ENCODE results near the gene MPHOSPH9. TPM values are rescaled to one million over a fixed set of nuclear protein-coding genes. Genes with fewer than 3 reads are reported as not detected.

The MPHOSPH9 gene
- total RNA-seq, 1 donor from 2014 or later, result 33.9 TPM

DNA sequence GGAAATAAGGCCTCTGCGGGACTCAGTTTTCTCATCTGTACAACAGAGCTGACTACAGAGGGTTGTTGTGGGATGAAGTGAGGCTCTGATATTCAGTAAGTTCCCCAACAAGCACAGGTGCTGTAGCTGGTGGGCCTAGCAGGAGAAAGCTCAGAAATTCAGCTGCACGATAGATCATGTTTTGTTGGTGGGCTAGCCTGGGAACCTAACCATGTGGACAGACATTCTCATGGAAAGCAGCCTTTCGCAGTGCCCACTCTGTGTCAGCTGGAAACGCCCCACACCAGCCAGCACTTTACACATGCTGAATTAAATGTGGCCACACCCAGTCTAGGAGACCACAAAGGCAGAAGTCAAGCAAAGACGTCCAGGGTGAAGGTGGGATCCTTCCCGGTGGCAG, 98.1 kb downstream of the MPHOSPH9 start:
- no peak for DNase-seq (ENCODE audit: extremely low spot score, unreplicated experiment)
- H3K4me3 Mint-ChIP-seq (ENCODE audit: unreplicated experiment), result no peak overlapping the region
- no peaks in the 10 kb centered on the region for H3K9me3 Mint-ChIP-seq (ENCODE audit: unreplicated experiment)
- no peaks in the 10 kb centered on the region for H3K36me3 Mint-ChIP-seq (ENCODE audit: unreplicated experiment)
- H3K4me1 Mint-ChIP-seq (ENCODE audit: unreplicated experiment), result peaks cover 34% of the 10 kb centered on the region
- no peaks in the 10 kb centered on the region for H3K27me3 Mint-ChIP-seq (ENCODE audit: unreplicated experiment)
- H3K27ac Mint-ChIP-seq (ENCODE audit: unreplicated experiment), result no peak overlapping the region
- TF ChIP-seq, protein P1, sequence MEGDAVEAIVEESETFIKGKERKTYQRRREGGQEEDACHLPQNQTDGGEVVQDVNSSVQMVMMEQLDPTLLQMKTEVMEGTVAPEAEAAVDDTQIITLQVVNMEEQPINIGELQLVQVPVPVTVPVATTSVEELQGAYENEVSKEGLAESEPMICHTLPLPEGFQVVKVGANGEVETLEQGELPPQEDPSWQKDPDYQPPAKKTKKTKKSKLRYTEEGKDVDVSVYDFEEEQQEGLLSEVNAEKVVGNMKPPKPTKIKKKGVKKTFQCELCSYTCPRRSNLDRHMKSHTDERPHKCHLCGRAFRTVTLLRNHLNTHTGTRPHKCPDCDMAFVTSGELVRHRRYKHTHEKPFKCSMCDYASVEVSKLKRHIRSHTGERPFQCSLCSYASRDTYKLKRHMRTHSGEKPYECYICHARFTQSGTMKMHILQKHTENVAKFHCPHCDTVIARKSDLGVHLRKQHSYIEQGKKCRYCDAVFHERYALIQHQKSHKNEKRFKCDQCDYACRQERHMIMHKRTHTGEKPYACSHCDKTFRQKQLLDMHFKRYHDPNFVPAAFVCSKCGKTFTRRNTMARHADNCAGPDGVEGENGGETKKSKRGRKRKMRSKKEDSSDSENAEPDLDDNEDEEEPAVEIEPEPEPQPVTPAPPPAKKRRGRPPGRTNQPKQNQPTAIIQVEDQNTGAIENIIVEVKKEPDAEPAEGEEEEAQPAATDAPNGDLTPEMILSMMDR (IDR thresholded peaks at IDR 0.05), result no peak

DNA sequence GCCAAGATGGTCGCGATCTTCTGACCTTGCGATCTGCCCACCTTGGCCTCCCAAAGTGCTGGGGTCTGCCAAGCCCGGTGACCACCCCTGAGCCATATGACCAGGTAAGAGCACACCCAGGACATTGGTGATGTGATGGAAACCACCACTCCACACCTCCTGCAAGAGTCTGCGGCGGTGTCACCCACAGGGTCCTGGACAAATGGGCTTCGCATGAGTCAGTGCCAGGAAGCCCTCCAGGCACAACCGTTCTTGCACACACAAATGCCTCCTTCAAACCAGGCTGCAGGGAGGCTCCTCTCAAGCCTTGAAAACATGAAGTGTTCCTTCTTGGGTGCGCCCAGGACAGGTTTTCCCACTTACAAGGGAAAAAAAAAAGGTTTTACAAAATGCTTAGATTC, 98.7 kb downstream of the MPHOSPH9 start:
- Mint-ChIP-seq H3K36me3 (ENCODE audit: unreplicated experiment) (no peaks in the 10 kb centered on the region), H3K4me3 (ENCODE audit: unreplicated experiment) (no peak overlapping the region), H3K4me1 (ENCODE audit: unreplicated experiment) (peaks cover 32% of the 10 kb centered on the region), H3K27ac (ENCODE audit: unreplicated experiment) (no peak overlapping the region), H3K9me3 (ENCODE audit: unreplicated experiment) (no peaks in the 10 kb centered on the region), H3K27me3 (ENCODE audit: unreplicated experiment) (no peaks in the 10 kb centered on the region)
- TF ChIP-seq, protein P1 (IDR thresholded peaks at IDR 0.05), result no peak
- no peak for DNase-seq (ENCODE audit: extremely low spot score, unreplicated experiment)

DNA sequence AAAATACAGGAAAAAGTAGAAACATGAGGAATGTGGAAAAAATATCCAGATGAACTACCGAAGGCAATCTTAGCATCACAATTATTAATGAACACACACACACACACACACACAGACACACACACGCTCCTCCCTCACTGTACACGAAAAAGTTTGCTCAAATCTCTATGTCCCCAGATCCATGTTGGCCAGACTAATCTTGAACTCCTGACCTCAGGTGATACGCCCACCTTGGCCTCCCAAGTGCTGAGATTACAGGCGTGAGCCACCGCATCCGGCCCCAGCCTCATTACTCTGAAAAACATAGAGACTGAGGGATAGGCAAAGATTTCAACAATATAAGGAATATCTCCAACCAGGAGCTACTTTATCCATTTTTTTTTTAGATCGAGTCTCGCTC, 99.2 kb downstream of the MPHOSPH9 start:
- Mint-ChIP-seq H3K27ac (ENCODE audit: unreplicated experiment) (no peak overlapping the region), H3K4me3 (ENCODE audit: unreplicated experiment) (no peak overlapping the region), H3K4me1 (ENCODE audit: unreplicated experiment) (peaks cover 32% of the 10 kb centered on the region), H3K9me3 (ENCODE audit: unreplicated experiment) (no peaks in the 10 kb centered on the region), H3K27me3 (ENCODE audit: unreplicated experiment) (no peaks in the 10 kb centered on the region), H3K36me3 (ENCODE audit: unreplicated experiment) (no peaks in the 10 kb centered on the region)
- no peak for DNase-seq (ENCODE audit: extremely low spot score, unreplicated experiment)
- TF ChIP-seq, protein P1 (IDR thresholded peaks at IDR 0.05), result no peak

DNA sequence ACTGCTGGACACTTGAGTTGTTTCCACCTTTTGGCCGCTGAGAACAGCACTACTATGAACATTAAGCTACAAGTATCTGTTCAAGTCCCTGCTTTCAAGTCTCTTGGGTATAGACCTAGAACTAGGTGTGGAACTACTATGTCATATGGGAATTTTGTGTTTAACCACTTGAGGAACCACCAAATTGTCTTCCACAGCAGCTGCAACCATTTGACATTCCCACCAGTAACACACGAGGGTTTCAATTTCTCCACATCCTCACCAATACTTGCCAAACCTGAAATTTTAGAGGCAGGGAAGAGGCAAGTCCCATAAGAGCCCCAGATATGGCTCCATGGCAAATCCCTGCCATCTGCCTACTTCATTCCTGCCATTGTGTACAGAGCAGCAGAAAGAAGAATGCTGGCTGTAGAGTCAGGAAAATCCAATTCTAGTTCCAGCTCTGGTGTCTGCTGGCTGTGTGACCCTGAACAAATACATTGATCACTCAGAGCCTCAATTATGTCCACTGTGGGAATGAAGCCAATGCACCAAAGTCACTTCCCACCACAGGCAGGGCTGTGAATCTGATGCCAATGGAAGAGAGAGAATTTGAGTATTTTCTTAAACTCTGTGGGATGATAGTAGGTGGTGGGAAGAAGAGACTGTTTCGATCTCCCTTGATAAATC, 99.9 kb downstream of the MPHOSPH9 start:
- Mint-ChIP-seq H3K36me3 (ENCODE audit: unreplicated experiment) (no peaks in the 10 kb centered on the region), H3K27ac (ENCODE audit: unreplicated experiment) (no peak overlapping the region)

DNA sequence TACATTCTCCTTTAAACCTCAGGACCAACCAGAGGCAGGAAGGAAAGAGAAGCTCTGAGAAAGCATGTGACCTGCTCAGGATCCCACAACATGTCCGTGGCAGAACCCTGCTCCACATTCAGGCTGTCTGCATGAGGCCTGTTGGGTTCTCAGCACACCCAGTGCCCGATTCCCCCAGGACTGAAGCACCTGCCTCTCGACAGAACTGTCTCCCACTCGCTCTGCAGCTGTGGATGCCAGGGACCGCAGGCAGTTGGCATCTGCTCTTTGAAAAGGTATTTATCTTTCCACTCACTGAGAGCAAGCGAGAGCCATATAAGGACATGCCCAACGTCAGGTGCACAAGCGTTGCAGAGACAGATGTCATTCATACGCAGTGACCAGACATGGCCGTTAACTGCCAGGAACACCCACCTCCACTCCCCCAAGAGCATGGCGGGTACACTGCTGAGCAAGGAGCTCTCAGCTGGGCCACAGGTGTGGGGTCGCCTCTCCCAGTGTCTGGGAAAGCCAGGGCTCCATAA, 101.0 kb downstream of the MPHOSPH9 start:
- TF ChIP-seq, protein P1 (IDR thresholded peaks at IDR 0.05), result no peak
- no peak overlapping the region for H3K27ac Mint-ChIP-seq (ENCODE audit: unreplicated experiment)
- H3K27me3 Mint-ChIP-seq (ENCODE audit: unreplicated experiment), result no peaks in the 10 kb centered on the region
- no peak overlapping the region for H3K4me3 Mint-ChIP-seq (ENCODE audit: unreplicated experiment)
- no peaks in the 10 kb centered on the region for H3K9me3 Mint-ChIP-seq (ENCODE audit: unreplicated experiment)
- H3K4me1 Mint-ChIP-seq (ENCODE audit: unreplicated experiment), result peaks cover 44% of the 10 kb centered on the region
- H3K36me3 Mint-ChIP-seq (ENCODE audit: unreplicated experiment), result no peaks in the 10 kb centered on the region
- DNase-seq (ENCODE audit: extremely low spot score, unreplicated experiment), result no peak

More for the DNA sequence above, 99.9 kb downstream of the MPHOSPH9 start:
- no peak for DNase-seq (ENCODE audit: extremely low spot score, unreplicated experiment)
- TF ChIP-seq, protein P1 (IDR thresholded peaks at IDR 0.05), result no peak
- Mint-ChIP-seq H3K9me3 (ENCODE audit: unreplicated experiment) (no peaks in the 10 kb centered on the region), H3K4me3 (ENCODE audit: unreplicated experiment) (no peak overlapping the region), H3K27me3 (ENCODE audit: unreplicated experiment) (no peaks in the 10 kb centered on the region), H3K4me1 (ENCODE audit: unreplicated experiment) (peaks cover 32% of the 10 kb centered on the region)
